Lung (tissue), 13 donors: Measurements from ENCODE around the gene VGF. TPM values are rescaled to one million over a fixed set of nuclear protein-coding genes. Genes with fewer than 3 reads are reported as not detected.
"Not testable (repeated sequence)": the region's sequence is repeated elsewhere in the genome, so short reads cannot be mapped to it uniquely, and the experiment has no call there.

Experiments
- ATAC-seq: fragments of 200-7000 bp; cut with Tn5 transposase; one replicate; pipeline ENCODE4 v1.9.1; 2020; ENCODE audit warnings: moderate number of reproducible peaks; ENCODE audit not compliant: insufficient read depth, low FRiP score
- DNase-seq, 3 donors: peaks; one replicate each; pipeline ENCODE4 v3.0.0-alpha.2; 2013 to 2017
- H3K27ac ChIP-seq, 2 donors: one replicate each; pipeline ENCODE4 v1.5.1; 2013; ENCODE audit warnings: mild to moderate bottlenecking in 2 of 2, moderate library complexity in 2 of 2, control low read depth in 1 of 2, inconsistent platforms in 1 of 2, low read depth in 1 of 2, low read length in 1 of 2
- H3K27me3 ChIP-seq, 3 donors: one replicate each; pipeline ENCODE4 v1.5.1; 2013; ENCODE audit warnings: low read length in 2 of 3; ENCODE audit not compliant: control insufficient read depth in 3 of 3, insufficient read depth in 3 of 3
- H3K36me3 ChIP-seq, 4 donors: one replicate each; pipeline ENCODE4 v1.5.1; 2013; ENCODE audit warnings: low read length in 4 of 4, mild to moderate bottlenecking in 1 of 4, moderate library complexity in 1 of 4; ENCODE audit not compliant: control insufficient read depth in 4 of 4, insufficient read depth in 4 of 4
- H3K4me1 ChIP-seq, 5 donors: one replicate each; pipeline ENCODE4 v1.5.1; 2013; ENCODE audit warnings: low read length in 5 of 5, mild to moderate bottlenecking in 2 of 5, moderate library complexity in 1 of 5; ENCODE audit not compliant: control insufficient read depth in 5 of 5, insufficient read depth in 5 of 5
- H3K4me3 ChIP-seq: one replicate; pipeline ENCODE4 v1.5.1; 2013; ENCODE audit warnings: mild to moderate bottlenecking, control low read depth, moderate library complexity
- H3K9ac ChIP-seq, 2 donors: one replicate each; pipeline ENCODE4 v1.5.1; 2013; ENCODE audit warnings: low read length in 2 of 2, control low read depth in 1 of 2; ENCODE audit not compliant: insufficient read depth in 1 of 2
- H3K9me3 ChIP-seq, 4 donors: one replicate each; pipeline ENCODE4 v1.5.1; 2013; ENCODE audit warnings: low read length in 3 of 4, mild to moderate bottlenecking in 1 of 4, moderate library complexity in 1 of 4; ENCODE audit not compliant: control insufficient read depth in 4 of 4, insufficient read depth in 3 of 4
- WGBS, 2 donors: extraction: QIAGEN DNeasy Blood & Tissue Kit; methylation state at CpG; one replicate each; pipeline ENCODE4 v1.1.7; 2013; 5-methylcytosine and 5-hydroxymethylcytosine counted together
- polyA plus RNA-seq, 2 donors: library from polyadenylated mRNA; stranded (reverse); fragments of 200-250 nt; gene quantifications; one replicate each; pipeline ENCODE4 v1.2.1, GENCODE V29; 2013
- small RNA-seq: library from RNA; depleted of rRNA; stranded (forward); fragments of <200 nt; gene quantifications from one replicate; pipeline ENCODE3, GENCODE V24; 2014; ENCODE audit warnings: low replicate concordance
- total RNA-seq, 2 donors: library from RNA; depleted of rRNA in 1 of 2; stranded (reverse); fragments of >200 nt in 1 of 2; gene quantifications; one replicate each; pipeline ENCODE4 v1.2.1, GENCODE V29; 2014 to 2021
- TF ChIP-seq, protein P1 (sequence below): IDR thresholded peaks from 2 replicates; pipeline ENCODE4 v1.5.1; 2012; ENCODE audit warnings: mild to moderate bottlenecking; ENCODE audit errors: control extremely low read depth, extremely low read depth
- donor health status: control.
- donor health status: control.
- donor health status: Bipolar disorder and iron deficiency.
- donor health status: healthy.
- donor health status: DM: yes; HTN: yes; CAD: no.

Gene VGF
- total and polyA plus RNA-seq, 4 donors, result 0.08 to 1.4 (median 0.42) TPM

DNA sequence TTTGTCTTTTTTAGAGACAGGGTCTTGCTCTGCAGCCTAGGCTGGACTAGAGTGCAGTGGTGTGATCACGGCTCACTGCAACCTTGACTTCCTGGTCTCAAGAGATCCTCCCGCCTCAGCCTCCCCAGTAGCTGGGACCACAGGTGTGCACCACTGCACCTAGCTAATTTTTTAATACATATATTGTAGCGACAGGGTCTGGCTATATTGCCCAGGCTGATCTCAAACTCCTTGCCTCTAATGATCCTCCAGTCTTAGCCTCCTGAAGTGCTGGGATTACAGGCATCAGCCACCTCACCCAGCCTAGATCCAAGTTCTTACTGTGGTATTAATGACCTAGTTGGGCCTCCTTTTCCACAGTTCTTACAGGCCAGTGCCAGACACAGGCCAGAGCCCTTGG lies 50.2 kb downstream of the VGF start:
- no peak overlapping the region for H3K4me3 ChIP-seq
- peak overlapping the region in 1 of 2 donors; percentile 43 for H3K27ac ChIP-seq
- no peak for DNase-seq
- H3K9ac ChIP-seq, result no peak overlapping the region
- WGBS, 2 donors, result 77 to 88% methylated on average over 3 of the region's 3 CpGs
- H3K4me1 ChIP-seq, result peaks cover 0 to 12% (median 6%) of the 10 kb centered on the region in 5 donors
- no peaks in the 10 kb centered on the region for H3K9me3 ChIP-seq
- ATAC-seq, result no peak
- TF ChIP-seq, protein P1, sequence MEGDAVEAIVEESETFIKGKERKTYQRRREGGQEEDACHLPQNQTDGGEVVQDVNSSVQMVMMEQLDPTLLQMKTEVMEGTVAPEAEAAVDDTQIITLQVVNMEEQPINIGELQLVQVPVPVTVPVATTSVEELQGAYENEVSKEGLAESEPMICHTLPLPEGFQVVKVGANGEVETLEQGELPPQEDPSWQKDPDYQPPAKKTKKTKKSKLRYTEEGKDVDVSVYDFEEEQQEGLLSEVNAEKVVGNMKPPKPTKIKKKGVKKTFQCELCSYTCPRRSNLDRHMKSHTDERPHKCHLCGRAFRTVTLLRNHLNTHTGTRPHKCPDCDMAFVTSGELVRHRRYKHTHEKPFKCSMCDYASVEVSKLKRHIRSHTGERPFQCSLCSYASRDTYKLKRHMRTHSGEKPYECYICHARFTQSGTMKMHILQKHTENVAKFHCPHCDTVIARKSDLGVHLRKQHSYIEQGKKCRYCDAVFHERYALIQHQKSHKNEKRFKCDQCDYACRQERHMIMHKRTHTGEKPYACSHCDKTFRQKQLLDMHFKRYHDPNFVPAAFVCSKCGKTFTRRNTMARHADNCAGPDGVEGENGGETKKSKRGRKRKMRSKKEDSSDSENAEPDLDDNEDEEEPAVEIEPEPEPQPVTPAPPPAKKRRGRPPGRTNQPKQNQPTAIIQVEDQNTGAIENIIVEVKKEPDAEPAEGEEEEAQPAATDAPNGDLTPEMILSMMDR, result no peak
- H3K36me3 ChIP-seq, result no peaks in the 10 kb centered on the region
- H3K27me3 ChIP-seq, result no peaks in the 10 kb centered on the region

DNA sequence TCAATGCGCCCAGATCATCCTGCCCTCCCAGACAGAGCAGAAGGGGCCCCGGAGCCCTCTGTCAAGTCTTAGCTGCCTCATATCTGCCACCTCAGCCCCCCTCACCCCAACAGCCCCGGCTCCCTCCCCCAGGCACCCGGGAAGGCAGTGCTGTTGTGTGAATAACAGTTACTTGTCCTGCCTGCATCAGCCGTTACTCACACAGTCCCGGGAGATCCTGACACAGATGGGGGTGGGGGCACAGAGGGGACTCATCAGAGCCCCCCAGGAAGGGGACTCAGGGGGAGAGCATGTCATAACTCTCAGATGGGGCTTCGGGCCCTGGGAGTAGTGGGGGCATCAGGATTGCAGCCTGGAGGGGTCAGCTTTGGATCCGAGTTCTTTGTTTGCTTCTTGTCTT lies 50.9 kb downstream of the VGF start:
- H3K27me3 ChIP-seq, result no peaks in the 10 kb centered on the region
- H3K27ac ChIP-seq, result peak overlapping the region in 1 of 2 donors; percentile 21
- no peak for DNase-seq
- H3K9ac ChIP-seq, result no peak overlapping the region
- 66 to 74% methylated on average over 8 of the region's 8 CpGs for WGBS, 2 donors
- H3K9me3 ChIP-seq, result no peaks in the 10 kb centered on the region
- no peaks in the 10 kb centered on the region for H3K36me3 ChIP-seq
- H3K4me1 ChIP-seq, result peaks cover 0 to 12% (median 6%) of the 10 kb centered on the region in 5 donors
- no peak for ATAC-seq
- TF ChIP-seq, protein P1, result no peak
- H3K4me3 ChIP-seq, result no peak overlapping the region

DNA sequence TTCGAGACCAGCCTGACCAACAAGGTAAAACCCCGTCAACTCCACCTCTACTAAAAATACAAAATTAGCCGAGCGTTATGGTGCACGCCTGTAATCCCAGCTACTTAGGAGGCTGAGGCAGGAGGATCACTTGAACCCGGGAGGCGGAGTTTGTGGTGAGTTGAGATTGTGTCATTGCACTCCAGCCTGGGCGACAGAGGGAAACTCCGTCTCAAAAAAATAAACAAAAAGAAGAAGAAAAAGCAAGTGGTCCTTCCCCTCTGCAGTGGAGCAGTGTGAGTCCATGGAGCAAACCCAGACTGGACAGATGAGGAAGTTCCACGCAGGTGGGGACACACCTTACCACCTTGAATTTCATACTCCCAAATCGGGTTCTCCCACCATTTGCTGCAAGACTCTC lies 51.5 kb downstream of the VGF start:
- H3K27ac ChIP-seq, result no peak overlapping the region
- DNase-seq, result no peak
- H3K27me3 ChIP-seq, result no peaks in the 10 kb centered on the region
- TF ChIP-seq, protein P1, result no peak
- WGBS, 2 donors, result 74 to 78% methylated on average over 11 of the region's 11 CpGs
- no peak for ATAC-seq
- H3K9ac ChIP-seq, result no peak overlapping the region
- H3K4me1 ChIP-seq, result peaks cover 0 to 12% (median 7%) of the 10 kb centered on the region in 5 donors
- no peaks in the 10 kb centered on the region for H3K36me3 ChIP-seq
- H3K9me3 ChIP-seq, result no peaks in the 10 kb centered on the region
- H3K4me3 ChIP-seq, result no peak overlapping the region

DNA sequence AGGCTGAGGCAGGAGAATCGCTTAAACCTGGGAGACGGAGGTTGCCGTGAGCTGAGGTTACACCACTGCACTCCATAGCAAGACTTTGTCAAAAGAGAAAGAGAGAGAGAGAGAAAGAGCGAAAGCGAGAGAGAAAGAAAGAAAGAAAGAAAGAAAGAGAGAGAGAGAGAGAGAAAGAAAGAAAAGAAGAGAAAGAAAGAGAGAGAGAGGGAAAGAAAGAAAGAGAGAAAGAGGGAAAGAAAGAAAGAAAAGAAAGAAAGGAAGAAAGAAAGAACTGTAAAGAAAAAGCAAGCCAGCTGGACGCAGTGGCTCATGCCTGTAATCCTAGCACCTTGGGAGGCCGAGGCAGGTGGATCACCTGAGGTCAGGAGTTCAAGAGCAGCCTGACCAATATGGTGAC lies 52.2 kb downstream of the VGF start:
- H3K36me3 ChIP-seq, H3K9me3 ChIP-seq, H3K4me3 ChIP-seq, H3K9ac ChIP-seq, DNase-seq, H3K27me3 ChIP-seq, ATAC-seq: not testable (repeated sequence)
- 98 to 99% methylated on average over 7 of the region's 7 CpGs for WGBS, 2 donors
- Histone ChIP-seq H3K27ac (peak overlapping the region in 1 of 2 donors; percentile 48), H3K4me1 (peaks cover 0 to 12% (median 7%) of the 10 kb centered on the region in 5 donors)

Small RNA genes within 50 kb of the gene (small RNA-seq; reads per million reads assigned to genes)
- not detected for gene MIR4653

Other genes with a start within 250 kb of the VGF start
- gene MUC3A, start 216.0 kb downstream of the VGF start, total RNA-seq, result 1 to 10 TPM; 1.6 to 5.5 TPM
- gene MUC3A, start 216.0 kb downstream of the VGF start, polyA plus RNA-seq, result 1 to 10 TPM in 1 of 2 donors, under 1 TPM in 1; 0.53 to 1.5 TPM
- 1 to 10 TPM; 2.0 to 5.5 TPM for gene MUC12, start 196.0 kb downstream of the VGF start, total RNA-seq
- 1 to 10 TPM; 1.4 to 3.7 TPM for gene MUC12, start 196.0 kb downstream of the VGF start, polyA plus RNA-seq
- not detected for gene MUC17, start 145.5 kb downstream of the VGF start, total RNA-seq
- gene MUC17, start 145.5 kb downstream of the VGF start, polyA plus RNA-seq, result not detected
- gene TRIM56, start 80.1 kb downstream of the VGF start, total RNA-seq, result 10 to 100 TPM; 32.6 to 56.6 TPM
- gene TRIM56, start 80.1 kb downstream of the VGF start, polyA plus RNA-seq, result 10 to 100 TPM; 14.4 to 15.7 TPM
- 10 to 100 TPM; 18.6 to 55.4 TPM for gene SERPINE1, start 38.5 kb downstream of the VGF start, total RNA-seq
- 100 to 1,000 TPM in 1 of 2 donors, 10 to 100 TPM in 1; 12.4 to 436 TPM for gene SERPINE1, start 38.5 kb downstream of the VGF start, polyA plus RNA-seq
- 10 to 100 TPM; 42.7 to 74.7 TPM for gene AP1S1, start 11.1 kb downstream of the VGF start, total RNA-seq
- 10 to 100 TPM; 54.9 to 66.9 TPM for gene AP1S1, start 11.1 kb downstream of the VGF start, polyA plus RNA-seq
- gene NAT16, start 14.7 kb upstream of the VGF start, total RNA-seq, result not detected
- under 1 TPM in 1 of 2 donors, not detected in 1; 0.01 TPM for gene NAT16, start 14.7 kb upstream of the VGF start, polyA plus RNA-seq
- gene MOGAT3, start 35.5 kb upstream of the VGF start, total RNA-seq, result not detected
- gene MOGAT3, start 35.5 kb upstream of the VGF start, polyA plus RNA-seq, result not detected
- 100 to 1,000 TPM in 1 of 2 donors, 10 to 100 TPM in 1; 38.9 to 104 TPM for gene PLOD3, start 52.0 kb upstream of the VGF start, total RNA-seq
- gene PLOD3, start 52.0 kb upstream of the VGF start, polyA plus RNA-seq, result 10 to 100 TPM; 51.2 to 65.2 TPM
- gene ZNHIT1, start 52.6 kb upstream of the VGF start, total RNA-seq, result 10 to 100 TPM; 49.2 to 72.3 TPM
- 100 to 1,000 TPM in 1 of 2 donors, 10 to 100 TPM in 1; 69.4 to 167 TPM for gene ZNHIT1, start 52.6 kb upstream of the VGF start, polyA plus RNA-seq
- gene CLDN15, start 72.2 kb upstream of the VGF start, total RNA-seq, result 1 to 10 TPM; 5.2 to 7.3 TPM
- gene CLDN15, start 72.2 kb upstream of the VGF start, polyA plus RNA-seq, result 1 to 10 TPM; 5.9 to 8.0 TPM
- 100 to 1,000 TPM; 109 to 169 TPM for gene FIS1, start 79.5 kb upstream of the VGF start, total RNA-seq
- 100 to 1,000 TPM; 150 to 235 TPM for gene FIS1, start 79.5 kb upstream of the VGF start, polyA plus RNA-seq
- 10 to 100 TPM; 37.8 to 44.7 TPM for gene IFT22, start 156.2 kb upstream of the VGF start, total RNA-seq
- 10 to 100 TPM; 23.6 to 30.1 TPM for gene IFT22, start 156.2 kb upstream of the VGF start, polyA plus RNA-seq
- gene COL26A1, start 197.3 kb upstream of the VGF start, total RNA-seq, result 1 to 10 TPM in 1 of 2 donors, under 1 TPM in 1; 0.25 to 4.7 TPM
- gene COL26A1, start 197.3 kb upstream of the VGF start, polyA plus RNA-seq, result under 1 TPM; 0.05 to 0.31 TPM